Epithelial cell of prostate (primary cell): ENCODE data around the gene MRGPRF.
"Not testable (repeated sequence)": the region's sequence is repeated elsewhere in the genome, so short reads cannot be mapped to it uniquely, and the experiment has no call there.

Experiments
- DNase-seq: peaks from one replicate; pipeline ENCODE4 v3.0.0-alpha.2; 2011; ENCODE audit warnings: low read depth, low spot score
- H3K27ac ChIP-seq: fragments of 450-650 bp; 2 replicates; pipeline ENCODE4 v1.5.1; 2017; ENCODE audit warnings: mild to moderate bottlenecking

Gene MRGPRF

GRCh38 chr11:68993546-68993945, 19.5 kb downstream of the MRGPRF start:
- no peak for DNase-seq
- no peak overlapping the region for H3K27ac ChIP-seq

DNA sequence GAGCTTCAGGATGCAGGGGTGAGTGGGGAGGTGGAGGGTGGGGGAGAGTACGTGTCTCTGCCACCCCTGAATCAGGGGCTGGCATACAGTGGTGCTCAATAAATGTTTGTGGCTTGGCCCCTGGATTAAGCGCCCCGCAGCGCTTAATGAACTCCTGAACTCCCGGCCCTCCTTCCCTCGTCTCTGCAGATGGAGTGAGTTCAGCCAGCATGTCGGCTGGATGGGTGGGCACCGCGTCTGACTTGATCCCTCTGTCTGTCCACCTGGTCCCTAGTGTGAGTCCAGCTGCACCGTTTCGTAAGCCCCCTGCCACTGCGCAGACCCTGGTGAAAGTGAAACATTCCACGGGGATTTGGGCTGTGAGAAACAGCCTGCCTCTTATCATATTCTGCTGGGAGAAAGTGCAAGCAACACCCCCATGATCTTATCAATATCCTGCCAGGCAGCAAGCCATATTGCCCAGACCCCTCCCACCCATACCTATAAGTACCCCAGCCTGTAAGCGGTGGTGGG, 20.2 kb downstream of the MRGPRF start:
- no peak for DNase-seq
- H3K27ac ChIP-seq: no peak overlapping the region

GRCh38 chr11:68990995-68991780, 21.9 kb downstream of the MRGPRF start:
- no peak overlapping the region for H3K27ac ChIP-seq
- DNase-seq: no peak

- DNase-seq: no peak
- no peak overlapping the region for H3K27ac ChIP-seq
Observed at GRCh38 chr11:68989936-68990606, 23.0 kb downstream of the MRGPRF start.

GRCh38 chr11:68988491-68988890, 24.6 kb downstream of the MRGPRF start:
- H3K27ac ChIP-seq: no peak overlapping the region
- DNase-seq: no peak

DNA sequence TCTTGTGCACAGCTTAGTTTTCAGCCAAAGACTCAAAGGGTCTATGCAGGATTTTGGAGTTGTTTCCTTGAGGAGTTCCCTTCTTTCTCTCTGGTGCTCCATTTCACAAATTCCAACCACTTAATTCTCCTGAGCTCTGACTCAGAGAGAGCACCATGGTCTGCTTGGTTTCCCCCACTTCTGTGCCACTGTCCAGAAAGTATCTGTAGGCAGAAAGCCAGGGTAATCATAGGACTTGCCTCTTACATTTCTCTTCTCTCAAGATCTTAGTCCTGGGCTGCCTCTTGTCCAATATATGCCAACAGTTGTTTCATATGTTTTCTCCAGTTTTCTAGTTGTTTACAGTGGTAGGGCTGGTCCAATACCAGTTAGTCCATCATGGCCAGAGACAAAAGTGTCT, 25.8 kb downstream of the MRGPRF start:
- no peak for DNase-seq
- no peak overlapping the region for H3K27ac ChIP-seq

GRCh38 chr11:68983801-68984200, 29.2 kb downstream of the MRGPRF start:
- DNase-seq: no peak
- no peak overlapping the region for H3K27ac ChIP-seq

GRCh38 chr11:68982134-68982533, 30.9 kb downstream of the MRGPRF start:
- H3K27ac ChIP-seq: no peak overlapping the region
- no peak for DNase-seq

GRCh38 chr11:68980776-68981065, 32.3 kb downstream of the MRGPRF start, which contains the start of gene MRGPRD:
MRGPRD (minus strand) TSS chr11:68980986; CDS start chr11:68980986, 0 bp downstream.
- no peak within 1 kb of the TSS for H3K27ac ChIP-seq
- DNase-seq: no peak

DNA sequence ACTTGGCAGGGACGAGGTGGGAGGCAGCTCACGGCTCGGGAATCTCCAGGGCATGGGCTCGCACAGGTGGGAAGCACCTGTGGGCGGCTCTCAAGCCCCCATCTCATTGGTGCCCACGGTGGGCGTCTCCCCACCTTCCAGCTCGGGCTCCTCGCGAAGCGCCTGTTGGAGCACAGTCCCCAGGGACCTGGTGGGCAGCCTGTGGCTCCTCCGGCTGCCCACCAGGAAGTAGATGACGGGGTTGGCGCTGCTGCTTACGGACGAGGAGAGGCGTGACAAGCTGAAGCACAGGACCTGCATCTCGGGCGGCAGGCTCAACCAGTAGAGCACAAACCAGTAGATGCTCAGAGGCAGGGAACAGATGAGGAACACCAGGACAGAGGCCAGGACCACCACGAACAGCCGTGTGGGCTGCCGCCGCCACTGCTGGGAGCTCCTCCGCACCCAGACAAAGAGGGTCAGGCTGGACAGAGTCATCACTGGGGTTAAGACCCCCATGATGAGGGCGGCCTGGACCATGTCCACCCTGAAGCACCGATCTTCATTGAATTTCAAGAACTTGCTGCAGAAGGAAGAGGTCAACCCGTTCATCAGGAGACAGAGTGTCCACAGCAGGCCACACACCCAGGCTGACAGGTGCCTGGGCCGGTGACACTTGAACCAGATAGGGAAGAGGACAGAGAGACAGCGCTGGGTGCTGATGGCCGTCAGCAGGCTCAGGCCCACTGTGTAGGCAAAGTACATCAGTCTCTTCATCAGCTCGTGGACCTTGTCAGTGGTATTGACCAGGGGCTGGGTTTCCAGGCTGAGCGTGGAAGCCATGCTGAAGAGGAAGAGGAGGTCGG, 32.9 kb downstream of the MRGPRF start:
- DNase-seq: no peak
- H3K27ac ChIP-seq: no peak overlapping the region

DNA sequence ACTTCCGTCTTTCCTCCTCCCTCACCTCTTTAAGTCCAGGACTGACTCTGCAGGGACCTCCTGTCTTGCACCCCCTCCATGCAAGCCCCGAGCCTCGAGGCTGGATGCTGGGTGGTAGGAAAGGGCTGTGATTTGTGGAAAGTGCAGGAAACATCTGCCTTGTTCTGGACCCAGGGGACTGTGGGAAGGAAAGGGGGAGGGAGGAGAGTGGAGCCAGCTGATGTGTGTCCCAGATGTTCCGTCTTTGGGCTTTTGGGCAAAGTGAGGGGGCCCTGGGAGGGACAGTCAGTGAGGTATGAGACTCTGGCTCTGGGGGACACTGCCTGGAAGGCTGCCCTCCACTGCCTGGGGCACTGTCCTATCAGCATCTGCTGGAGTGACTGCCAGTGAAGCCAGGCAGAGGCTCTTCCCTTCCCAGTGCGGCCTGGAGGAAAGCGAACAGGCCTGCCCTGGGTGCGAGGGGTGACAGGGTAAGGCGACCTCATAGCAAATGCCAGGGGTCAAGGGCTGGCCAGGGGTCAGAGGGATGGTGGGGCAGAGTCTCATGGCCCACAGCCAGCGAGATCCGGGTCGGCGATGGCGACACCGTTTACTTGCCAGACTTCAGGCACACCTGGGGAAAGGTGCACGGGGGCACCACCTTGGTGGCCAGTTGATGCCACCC, 34.0 kb downstream of the MRGPRF start:
- no peak for DNase-seq
- H3K27ac ChIP-seq: no peak overlapping the region

GRCh38 chr11:68978626-68978930, 34.5 kb downstream of the MRGPRF start:
- DNase-seq: no peak

GRCh38 chr11:68977781-68978625, 35.0 kb downstream of the MRGPRF start:
- no peak for DNase-seq
- no peak overlapping the region for H3K27ac ChIP-seq

More at GRCh38 chr11:68978626-68978930, 34.5 kb downstream of the MRGPRF start:
- no peak overlapping the region for H3K27ac ChIP-seq

- DNase-seq: no peak
- H3K27ac ChIP-seq: no peak overlapping the region
Observed at GRCh38 chr11:68976563-68976962, 36.5 kb downstream of the MRGPRF start.

DNA sequence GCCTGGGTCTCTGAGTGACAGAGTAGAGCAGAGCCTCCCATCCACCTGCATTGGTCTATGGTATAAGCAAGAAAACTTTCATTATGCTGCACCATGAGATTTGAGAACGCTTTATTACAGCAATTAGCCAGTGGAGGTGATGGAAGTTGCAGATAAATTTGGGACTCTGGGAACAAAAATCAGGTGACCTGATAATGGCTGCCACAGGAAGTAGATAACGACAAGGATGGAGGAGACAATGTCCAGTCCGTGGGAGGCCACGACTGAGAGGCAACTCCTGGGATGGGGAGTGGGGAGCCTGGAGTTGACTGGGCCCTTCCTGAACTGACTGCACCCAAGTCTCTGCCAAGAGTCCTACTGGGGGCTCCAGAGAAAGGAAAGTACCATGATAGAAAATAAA, 37.0 kb downstream of the MRGPRF start:
- no peak for DNase-seq
- H3K27ac ChIP-seq: no peak overlapping the region

- no peak for DNase-seq
- no peak overlapping the region for H3K27ac ChIP-seq
Observed at GRCh38 chr11:68974421-68975194, 38.4 kb downstream of the MRGPRF start.

GRCh38 chr11:68973706-68974105, 39.3 kb downstream of the MRGPRF start:
- not testable (repeated sequence) for H3K27ac ChIP-seq

GRCh38 chr11:68973219-68973618, 39.8 kb downstream of the MRGPRF start:
- H3K27ac ChIP-seq: no peak overlapping the region
- no peak for DNase-seq

More at GRCh38 chr11:68973706-68974105, 39.3 kb downstream of the MRGPRF start:
- not testable (repeated sequence) for DNase-seq
